Astrocyte (in vitro differentiated cells and primary cell): Measurements from ENCODE around the gene CDR2L. TPM values are rescaled to one million over a fixed set of nuclear protein-coding genes. Genes with fewer than 3 reads are reported as not detected.
A peak's percentile ranks its signal among the peaks of the same experiment; 100 is the strongest.

Experiments
- DNase-seq: peaks from one replicate; pipeline ENCODE4 v3.0.0-alpha.2; 2010; ENCODE audit warnings: low read depth
- FAIRE-seq: peaks from 2 replicates; lab custom pipeline; 2011; peaks lifted over from hg19 to GRCh38; lab: Jason Lieb, UNC
- H2AFZ ChIP-seq: 2 replicates; pipeline ENCODE4 v1.6.0; 2012; ENCODE audit warnings: low read depth, low read length, inconsistent platforms
- H3K27ac ChIP-seq: 2 replicates; pipeline ENCODE4 v1.5.1; 2011; ENCODE audit warnings: low read depth, low read length, inconsistent platforms
- H3K27me3 ChIP-seq: 2 replicates; pipeline ENCODE4 v1.6.0; 2011; ENCODE audit warnings: low read length, inconsistent platforms; ENCODE audit not compliant: insufficient read depth
- H3K36me3 ChIP-seq: 2 replicates; pipeline ENCODE4 v1.5.1; 2011; ENCODE audit warnings: low read length, inconsistent platforms; ENCODE audit not compliant: insufficient read depth
- H3K4me1 ChIP-seq: 2 replicates; pipeline ENCODE4 v1.5.1; 2011; ENCODE audit warnings: low read length, inconsistent platforms; ENCODE audit not compliant: insufficient read depth
- H3K4me2 ChIP-seq: 2 replicates; pipeline ENCODE4 v1.6.0; 2012; ENCODE audit warnings: low read length, inconsistent platforms
- H3K4me3 ChIP-seq: 2 replicates; pipeline ENCODE4 v1.5.1; 2011; ENCODE audit warnings: low read depth, mild to moderate bottlenecking, low read length, inconsistent platforms; ENCODE audit not compliant: insufficient read depth
- H3K79me2 ChIP-seq: 2 replicates; pipeline ENCODE4 v1.6.0; 2012; ENCODE audit warnings: mild to moderate bottlenecking, low read length, inconsistent platforms; ENCODE audit not compliant: insufficient read depth
- H3K9ac ChIP-seq: 2 replicates; pipeline ENCODE4 v1.6.0; 2012; ENCODE audit warnings: mild to moderate bottlenecking, low read length, inconsistent platforms
- H3K9me3 ChIP-seq: 2 replicates; pipeline ENCODE4 v1.5.1; 2012; ENCODE audit warnings: low read depth, mild to moderate bottlenecking, low read length, inconsistent platforms; ENCODE audit not compliant: insufficient read depth
- H4K20me1 ChIP-seq: 2 replicates; pipeline ENCODE4 v1.6.0; 2012; ENCODE audit warnings: low read length, inconsistent platforms; ENCODE audit not compliant: insufficient read depth
- H3K27ac Mint-ChIP-seq: one replicate; pipeline ENCODE4 v1.8.0; 2021; ENCODE audit warnings: mild to moderate bottlenecking, mixed read lengths; ENCODE audit not compliant: unreplicated experiment
- H3K27me3 Mint-ChIP-seq: one replicate; pipeline ENCODE4 v1.8.0; 2021; ENCODE audit warnings: low read depth, mixed read lengths; ENCODE audit not compliant: unreplicated experiment
- H3K36me3 Mint-ChIP-seq: one replicate; pipeline ENCODE4 v1.8.0; 2021; ENCODE audit warnings: low read depth, mixed read lengths; ENCODE audit not compliant: unreplicated experiment
- H3K4me1 Mint-ChIP-seq: one replicate; pipeline ENCODE4 v1.8.0; 2021; ENCODE audit warnings: low read depth, mixed read lengths; ENCODE audit not compliant: unreplicated experiment
- H3K4me3 Mint-ChIP-seq: one replicate; pipeline ENCODE4 v1.8.0; 2021; ENCODE audit warnings: mild to moderate bottlenecking, moderate library complexity, mixed read lengths; ENCODE audit not compliant: unreplicated experiment
- H3K9me3 Mint-ChIP-seq: one replicate; pipeline ENCODE4 v1.8.0; 2021; ENCODE audit warnings: mild to moderate bottlenecking, mixed read lengths; ENCODE audit not compliant: unreplicated experiment
- CTCF ChIP-seq: IDR thresholded peaks from 2 replicates; pipeline ENCODE4 v1.5.1; 2011; ENCODE audit warnings: low read depth, mild to moderate bottlenecking, inconsistent platforms, low read length, moderate library complexity; ENCODE audit not compliant: insufficient read depth
- EZH2 ChIP-seq: IDR thresholded peaks from 2 replicates; pipeline ENCODE4 v1.6.1; 2012; ENCODE audit warnings: mild to moderate bottlenecking, low read length, inconsistent platforms; ENCODE audit not compliant: insufficient read depth
- total RNA-seq: library from RNA; stranded (reverse); gene quantifications from 2 replicates; pipeline ENCODE4 v1.2.1, GENCODE V29; 2021

CDR2L gene
- total RNA-seq, 1 donor from 2014 or later = 59.1 TPM

- Mint-ChIP-seq H3K27ac (peak within 1 kb of the TSS; percentile 94), H3K4me3 (peak within 1 kb of the TSS; percentile 77), H3K9me3 (no peaks in the 10 kb centered on the region), H3K27me3 (no peaks in the 10 kb centered on the region), H3K4me1 (peaks cover 10% of the 10 kb centered on the region), H3K36me3 (peaks cover 6% of the 10 kb centered on the region)
- FAIRE-seq = no peak
- Histone ChIP-seq H3K27ac (peak within 1 kb of the TSS; percentile 77), H3K4me2 (peak within 1 kb of the TSS; percentile 86), H3K79me2 (peaks cover 23% of the 10 kb centered on the region), H2AFZ (peak within 1 kb of the TSS; percentile 72), H3K4me1 (peaks cover 14% of the 10 kb centered on the region), H4K20me1 (no peaks in the 10 kb centered on the region), H3K27me3 (no peaks in the 10 kb centered on the region), H3K9ac (peak within 1 kb of the TSS; percentile 89), H3K9me3 (no peaks in the 10 kb centered on the region), H3K36me3 (no peaks in the 10 kb centered on the region), H3K4me3 (peak within 1 kb of the TSS; percentile 86)
- DNase-seq = peak; percentile 87
- TF ChIP-seq CTCF (peak; percentile 12), EZH2 (no peak)
Measured at GRCh38 chr17:75012346-75013091, 25.1 kb downstream of the CDR2L start, which contains the start of gene MRPL58. Gene MRPL58 (plus strand): TSS chr17:75012670. CDS start chr17:75012687, 17 bp downstream.

DNA sequence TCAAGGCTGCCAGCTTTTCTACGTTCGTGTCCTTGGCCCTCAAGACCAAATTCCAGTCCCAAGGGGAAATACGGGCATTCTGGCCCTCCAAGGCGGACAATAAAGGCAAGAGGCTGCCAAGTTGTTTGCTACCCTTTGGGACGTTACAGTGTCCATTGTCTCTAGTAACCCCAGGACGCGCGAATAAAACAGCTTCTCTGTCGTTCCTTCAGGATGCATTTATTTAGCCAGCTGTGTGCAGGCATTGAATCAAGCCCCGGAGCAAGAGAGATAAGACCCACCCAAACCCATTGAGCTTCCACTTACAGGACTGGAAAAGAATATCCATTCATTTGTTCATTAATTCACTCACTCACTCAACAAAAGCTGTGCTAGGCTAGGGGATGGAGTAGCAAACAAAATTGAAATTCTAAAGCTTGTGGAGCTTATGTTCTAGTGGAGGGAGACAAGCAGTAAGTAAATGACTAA is 25.7 kb downstream of the CDR2L start:
- Histone ChIP-seq H3K4me2 (peak overlapping the region; percentile 86), H4K20me1 (no peaks in the 10 kb centered on the region), H3K27me3 (no peaks in the 10 kb centered on the region), H3K4me3 (peak overlapping the region; percentile 86), H2AFZ (peak overlapping the region; percentile 72), H3K27ac (peak overlapping the region; percentile 77), H3K4me1 (peaks cover 14% of the 10 kb centered on the region), H3K9ac (peak overlapping the region; percentile 89), H3K36me3 (no peaks in the 10 kb centered on the region), H3K79me2 (peaks cover 23% of the 10 kb centered on the region), H3K9me3 (no peaks in the 10 kb centered on the region)
- H3K36me3 Mint-ChIP-seq = peaks cover 4% of the 10 kb centered on the region
- peak overlapping the region; percentile 77 for H3K4me3 Mint-ChIP-seq
- DNase-seq (no peak), FAIRE-seq (no peak)
- H3K27me3 Mint-ChIP-seq = no peaks in the 10 kb centered on the region
- TF ChIP-seq EZH2 (no peak), CTCF (no peak)
- no peaks in the 10 kb centered on the region for H3K9me3 Mint-ChIP-seq
- peaks cover 10% of the 10 kb centered on the region for H3K4me1 Mint-ChIP-seq
- peak overlapping the region; percentile 92 for H3K27ac Mint-ChIP-seq

GRCh38 chr17:75019146-75019545 is 31.7 kb downstream of the CDR2L start:
- no peaks in the 10 kb centered on the region for H3K4me1 Mint-ChIP-seq
- FAIRE-seq = no peak

More at GRCh38 chr17:75019146-75019545, 31.7 kb downstream of the CDR2L start:
- Histone ChIP-seq H3K27ac (no peak overlapping the region), H2AFZ (no peak overlapping the region), H3K36me3 (peaks cover 20% of the 10 kb centered on the region), H3K4me3 (no peak overlapping the region), H3K9ac (no peak overlapping the region), H3K79me2 (peaks cover 14% of the 10 kb centered on the region), H3K27me3 (no peaks in the 10 kb centered on the region), H4K20me1 (no peaks in the 10 kb centered on the region), H3K4me1 (no peaks in the 10 kb centered on the region), H3K9me3 (no peaks in the 10 kb centered on the region), H3K4me2 (no peak overlapping the region)
- TF ChIP-seq CTCF (no peak), EZH2 (no peak)
- no peaks in the 10 kb centered on the region for H3K9me3 Mint-ChIP-seq
- no peak overlapping the region for H3K4me3 Mint-ChIP-seq
- DNase-seq = no peak
- no peaks in the 10 kb centered on the region for H3K27me3 Mint-ChIP-seq
- no peak overlapping the region for H3K27ac Mint-ChIP-seq
- peaks cover 9% of the 10 kb centered on the region for H3K36me3 Mint-ChIP-seq
